A673 (cell line): ENCODE results near the gene PRELP. TPM values are rescaled to one million over a fixed set of nuclear protein-coding genes. Genes with fewer than 3 reads are reported as not detected.
"Not testable (repeated sequence)": the region's sequence is repeated elsewhere in the genome, so short reads cannot be mapped to it uniquely, and the experiment has no call there.

ENCODE experiments used
- BruUV-seq: library from RNA; stranded (reverse); fragments of 400-500 nt; replicated peaks from 2 replicates; lab custom pipeline; 2021; lab: Mats Ljungman, UMichigan
- CTCF ChIA-PET: fragments of 300-600 bp; sonication (Branson Sonifier 250); formaldehyde crosslinking; loops from one replicate; lab custom pipeline; 2022; ENCODE audit warnings: antibody characterized with exemption; lab: Charles Lee
- POLR2A ChIA-PET: fragments of 300-600 bp; sonication (Branson Sonifier 250); formaldehyde crosslinking; loops from one replicate; lab custom pipeline; 2022; ENCODE audit warnings: antibody characterized with exemption; ENCODE audit not compliant: low non-redundant PET; lab: Charles Lee
- DNase-seq: peaks from one replicate; pipeline ENCODE4 v3.0.0-alpha.2; 2015; ENCODE audit warnings: low spot score
- H3K27ac ChIP-seq: fragments of 200-600 bp; sonication (generic); 2 replicates; pipeline ENCODE4 v1.5.1; 2016; ENCODE audit warnings: mixed run types, low read depth, mild to moderate bottlenecking, mixed read lengths, antibody characterized with exemption, low read length; ENCODE audit not compliant: poor library complexity, severe bottlenecking
- H3K27me3 ChIP-seq: fragments of 200-600 bp; sonication (generic); replicated peaks from 2 replicates; pipeline ENCODE4 v1.6.1; 2017; ENCODE audit warnings: mixed run types, low read depth, mild to moderate bottlenecking, mixed read lengths, antibody characterized with exemption, low read length; ENCODE audit not compliant: insufficient read depth, poor library complexity
- H3K36me3 ChIP-seq: fragments of 200-600 bp; sonication (generic); 2 replicates; pipeline ENCODE4 v1.6.1; 2016; ENCODE audit warnings: mixed run types, mild to moderate bottlenecking, mixed read lengths, antibody characterized with exemption, low read length; ENCODE audit not compliant: insufficient read depth, poor library complexity, severe bottlenecking
- H3K4me1 ChIP-seq: fragments of 200-600 bp; sonication (generic); 2 replicates; pipeline ENCODE4 v1.6.1; 2017; ENCODE audit warnings: mixed run types, mild to moderate bottlenecking, mixed read lengths, antibody characterized with exemption, low read length; ENCODE audit not compliant: insufficient read depth, poor library complexity, severe bottlenecking
- H3K4me3 ChIP-seq: fragments of 200-600 bp; sonication (generic); 2 replicates; pipeline ENCODE4 v1.5.1; 2016; ENCODE audit warnings: low read depth, mixed run types, mild to moderate bottlenecking, mixed read lengths, low read length; ENCODE audit not compliant: poor library complexity, severe bottlenecking
- H3K9me3 ChIP-seq: fragments of 200-600 bp; sonication (generic); 2 replicates; pipeline ENCODE4 v1.6.1; 2016; ENCODE audit warnings: mixed run types, low read depth, mild to moderate bottlenecking, mixed read lengths, antibody characterized with exemption, low read length; ENCODE audit not compliant: poor library complexity, severe bottlenecking
- EZH2 ChIP-seq: fragments of 200-600 bp; sonication (generic); IDR thresholded peaks from 2 replicates; pipeline ENCODE4 v1.6.1; 2017; ENCODE audit warnings: borderline replicate concordance, low read depth, mild to moderate bottlenecking, mixed read lengths, antibody characterized with exemption, low read length; ENCODE audit not compliant: poor library complexity, severe bottlenecking
- intact Hi-C: fragments of 100-400 bp; cut with micrococcal nuclease; formaldehyde crosslinking; loops from one replicate; pipeline ENCODE4 v1.10.0; 2022; ENCODE audit not compliant: unreplicated experiment
- total RNA-seq: library from RNA; stranded (reverse); gene quantifications from 2 replicates; pipeline ENCODE4 v1.2.3, GENCODE V29; 2021
- TF ChIP-seq, protein P1 (sequence below): fragments of 300-800, 200-600 bp; sonication (generic); conservative IDR thresholded peaks from 2 replicates; pipeline ENCODE4 v1.5.1; 2017; ENCODE audit warnings: low read depth, mild to moderate bottlenecking, antibody characterized with exemption, low read length, moderate library complexity, mixed read lengths

PRELP gene
- total RNA-seq, 1 experiment from 2014 or later, result not detected

DNA sequence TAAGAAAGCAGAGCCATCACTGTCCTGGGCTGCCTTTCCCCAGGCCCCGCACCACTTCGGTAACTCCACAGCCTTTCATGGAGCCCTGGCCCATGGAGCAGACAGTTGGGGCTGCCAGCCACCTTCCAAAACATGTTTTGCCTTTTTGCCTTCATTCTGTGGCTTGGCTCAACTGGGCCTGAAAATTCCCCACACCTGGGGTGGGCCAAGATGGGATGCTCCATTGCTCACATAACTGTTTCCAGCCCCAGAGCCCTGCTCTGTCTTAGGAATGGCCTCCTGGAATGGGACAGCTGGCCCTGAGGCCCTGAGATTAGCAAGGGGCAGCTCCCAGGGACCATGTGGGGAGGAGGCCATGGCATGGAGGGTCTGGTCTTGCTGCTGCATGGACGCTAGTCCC lies 10.9 kb upstream of the PRELP start:
- Histone ChIP-seq H3K4me3 (no peak overlapping the region), H3K36me3 (no peaks in the 10 kb centered on the region), H3K9me3 (no peaks in the 10 kb centered on the region), H3K4me1 (peaks cover 5% of the 10 kb centered on the region), H3K27ac (no peak overlapping the region), H3K27me3 (no peaks in the 10 kb centered on the region)
- DNase-seq, result no peak
- POLR2A ChIA-PET, result no interaction called here
- intact Hi-C loops, result no loop called here
- CTCF ChIA-PET, result no interaction called here
- TF ChIP-seq, protein P1, sequence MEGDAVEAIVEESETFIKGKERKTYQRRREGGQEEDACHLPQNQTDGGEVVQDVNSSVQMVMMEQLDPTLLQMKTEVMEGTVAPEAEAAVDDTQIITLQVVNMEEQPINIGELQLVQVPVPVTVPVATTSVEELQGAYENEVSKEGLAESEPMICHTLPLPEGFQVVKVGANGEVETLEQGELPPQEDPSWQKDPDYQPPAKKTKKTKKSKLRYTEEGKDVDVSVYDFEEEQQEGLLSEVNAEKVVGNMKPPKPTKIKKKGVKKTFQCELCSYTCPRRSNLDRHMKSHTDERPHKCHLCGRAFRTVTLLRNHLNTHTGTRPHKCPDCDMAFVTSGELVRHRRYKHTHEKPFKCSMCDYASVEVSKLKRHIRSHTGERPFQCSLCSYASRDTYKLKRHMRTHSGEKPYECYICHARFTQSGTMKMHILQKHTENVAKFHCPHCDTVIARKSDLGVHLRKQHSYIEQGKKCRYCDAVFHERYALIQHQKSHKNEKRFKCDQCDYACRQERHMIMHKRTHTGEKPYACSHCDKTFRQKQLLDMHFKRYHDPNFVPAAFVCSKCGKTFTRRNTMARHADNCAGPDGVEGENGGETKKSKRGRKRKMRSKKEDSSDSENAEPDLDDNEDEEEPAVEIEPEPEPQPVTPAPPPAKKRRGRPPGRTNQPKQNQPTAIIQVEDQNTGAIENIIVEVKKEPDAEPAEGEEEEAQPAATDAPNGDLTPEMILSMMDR, result no peak
- no peak for TF ChIP-seq EZH2
- no TSS peak for BruUV-seq

- intact Hi-C loops, result no loop called here
- POLR2A ChIA-PET, result no interaction called here
- DNase-seq, result no peak
- no peak overlapping the region for H3K4me3 ChIP-seq
- H3K9me3 ChIP-seq, result no peaks in the 10 kb centered on the region
- no peaks in the 10 kb centered on the region for H3K27me3 ChIP-seq
- H3K27ac ChIP-seq, result no peak overlapping the region
- peaks cover 5% of the 10 kb centered on the region for H3K4me1 ChIP-seq
- no peak for TF ChIP-seq EZH2
- TF ChIP-seq, protein P1, result no peak
- no TSS peak for BruUV-seq
- CTCF ChIA-PET, result interaction anchor here (0.6 kb wide), 1 partner anchor 127 kb away, joined by 6 read pairs; no protein-coding TSS in a partner anchor
- H3K36me3 ChIP-seq, result no peaks in the 10 kb centered on the region
These were observed 10.3 kb upstream of the PRELP start for GRCh38 chr1:203465146-203465798.

GRCh38 chr1:203465948-203466347 lies 9.7 kb upstream of the PRELP start:
- no peaks in the 10 kb centered on the region for H3K27me3 ChIP-seq
- intact Hi-C loops, result no loop called here
- ChIA-PET CTCF (interaction anchor here (0.6 kb wide), 1 partner anchor 128 kb away, joined by 6 read pairs; no protein-coding TSS in a partner anchor), POLR2A (no interaction called here)
- DNase-seq, result no peak
- no TSS peak for BruUV-seq
- peaks cover 5% of the 10 kb centered on the region for H3K4me1 ChIP-seq
- no peaks in the 10 kb centered on the region for H3K9me3 ChIP-seq
- no peak for TF ChIP-seq EZH2
- TF ChIP-seq, protein P1, result no peak
- no peak overlapping the region for H3K4me3 ChIP-seq
- no peak overlapping the region for H3K27ac ChIP-seq
- no peaks in the 10 kb centered on the region for H3K36me3 ChIP-seq

DNA sequence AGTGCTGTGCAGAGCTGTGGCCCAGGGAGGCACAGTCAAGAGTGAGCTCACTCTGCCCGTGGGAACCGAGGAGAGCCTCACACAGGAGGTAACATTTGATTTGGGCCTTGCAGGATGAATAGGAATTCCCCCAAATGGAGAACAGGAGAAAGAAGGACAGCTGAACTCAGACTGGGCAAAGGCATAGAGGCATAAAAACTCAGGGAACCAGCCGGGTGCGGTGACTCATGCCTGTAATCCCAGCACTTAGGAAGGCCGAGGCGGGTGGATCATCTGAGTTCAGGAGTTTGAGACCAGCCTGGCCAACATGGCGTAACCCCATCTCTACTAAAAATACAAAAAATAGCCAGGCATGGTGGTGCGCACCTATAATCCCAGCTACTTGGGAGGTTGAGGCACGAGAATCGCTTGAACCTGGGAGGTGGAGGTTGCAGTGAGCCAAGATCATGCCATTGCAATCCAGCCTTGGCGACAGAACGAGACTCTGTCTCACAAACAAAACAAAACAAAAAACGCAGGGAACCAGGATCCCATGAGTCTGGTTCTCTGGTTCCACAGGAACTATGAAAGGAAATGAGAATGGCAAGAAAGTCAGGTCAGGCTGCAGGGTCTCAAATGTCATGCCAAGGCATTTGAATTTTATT lies 8.6 kb upstream of the PRELP start:
- H3K4me3 ChIP-seq, H3K9me3 ChIP-seq, H3K27me3 ChIP-seq, H3K27ac ChIP-seq, DNase-seq, intact Hi-C loops, CTCF ChIA-PET, H3K36me3 ChIP-seq, POLR2A ChIA-PET, BruUV-seq, H3K4me1 ChIP-seq: not testable (repeated sequence)
